ENCODE measurements around the gene PACC1.
"Not testable (repeated sequence)": the region's sequence is repeated elsewhere in the genome, so short reads cannot be mapped to it uniquely, and the experiment has no call there.

PACC1 gene

GRCh38 chr1:212395678-212396437, 18.8 kb downstream of the PACC1 start:
- DNase-seq (ENCODE audit: low spot score), result not testable (repeated sequence)

- DNase-seq (ENCODE audit: low spot score), result no peak
Measured at GRCh38 chr1:212388985-212389716, 25.5 kb downstream of the PACC1 start.

DNA sequence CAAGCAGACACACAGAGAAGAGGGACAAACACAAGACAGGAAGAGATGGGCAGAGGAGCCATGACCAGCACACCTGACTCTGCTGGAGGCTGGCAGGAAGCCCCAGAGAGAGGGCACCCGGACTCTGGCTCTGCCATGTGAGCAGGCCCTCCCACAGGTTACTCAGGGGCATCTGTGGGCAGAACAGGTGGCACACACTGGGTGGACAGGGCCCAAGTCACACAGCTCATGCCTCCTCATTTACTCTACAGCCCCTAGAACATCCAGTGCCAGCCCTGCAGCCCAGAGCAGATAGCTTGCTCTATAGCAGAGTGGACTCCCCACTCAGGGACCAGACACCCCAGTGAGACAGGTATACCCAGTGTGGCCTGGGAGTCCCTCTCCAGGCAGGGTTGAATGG, 28.7 kb downstream of the PACC1 start:
- no peak for DNase-seq (ENCODE audit: low spot score)

DNA sequence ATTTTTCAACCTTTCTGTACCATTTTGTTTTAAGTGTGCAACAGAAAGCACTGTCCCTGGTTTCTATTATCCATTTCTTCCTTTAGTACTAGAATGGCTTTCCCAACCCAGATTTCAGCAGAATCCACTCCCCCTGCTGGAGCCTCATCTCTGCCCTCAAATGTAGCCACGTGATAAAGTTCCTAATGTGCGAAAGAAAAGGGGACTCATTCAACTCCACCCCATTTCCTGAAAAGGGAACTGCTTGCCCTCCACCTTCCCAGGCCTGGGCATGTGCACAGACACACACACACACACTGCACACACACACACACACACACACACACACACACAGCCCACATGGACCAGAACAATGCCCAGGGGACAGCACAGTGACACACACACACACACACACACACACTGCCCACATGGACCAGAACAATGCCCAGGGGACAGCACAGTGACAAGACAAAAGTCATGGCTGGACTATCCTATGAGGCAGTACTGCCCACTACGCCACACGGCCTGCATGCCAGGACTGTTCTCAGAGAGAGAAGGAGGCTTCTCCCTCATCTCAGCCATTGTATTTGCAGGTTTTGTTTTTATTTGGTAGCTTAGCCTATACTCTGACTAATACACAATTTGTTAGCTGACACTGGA, 33.2 kb downstream of the PACC1 start:
- DNase-seq (ENCODE audit: low spot score), result no peak

DNA sequence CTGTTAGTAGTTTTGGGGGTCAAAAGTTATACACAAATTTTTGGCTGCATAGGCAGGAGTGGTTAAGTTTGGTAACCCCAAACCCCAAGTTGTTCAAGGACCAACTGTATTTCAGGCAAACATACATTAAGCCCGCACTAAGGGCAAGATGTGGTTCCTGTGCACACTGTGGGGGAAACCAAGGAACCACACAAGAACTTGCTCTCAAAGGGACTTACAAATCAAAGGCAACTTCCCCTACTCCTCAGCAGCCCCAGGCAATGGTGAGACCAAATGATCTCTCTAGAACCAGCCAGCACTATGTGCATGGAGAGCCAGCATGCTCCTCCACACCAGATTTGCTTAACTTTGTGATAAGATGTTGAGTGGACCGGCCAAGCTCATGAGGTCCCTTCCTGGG, 35.3 kb downstream of the PACC1 start:
- DNase-seq (ENCODE audit: low spot score), result no peak

DNA sequence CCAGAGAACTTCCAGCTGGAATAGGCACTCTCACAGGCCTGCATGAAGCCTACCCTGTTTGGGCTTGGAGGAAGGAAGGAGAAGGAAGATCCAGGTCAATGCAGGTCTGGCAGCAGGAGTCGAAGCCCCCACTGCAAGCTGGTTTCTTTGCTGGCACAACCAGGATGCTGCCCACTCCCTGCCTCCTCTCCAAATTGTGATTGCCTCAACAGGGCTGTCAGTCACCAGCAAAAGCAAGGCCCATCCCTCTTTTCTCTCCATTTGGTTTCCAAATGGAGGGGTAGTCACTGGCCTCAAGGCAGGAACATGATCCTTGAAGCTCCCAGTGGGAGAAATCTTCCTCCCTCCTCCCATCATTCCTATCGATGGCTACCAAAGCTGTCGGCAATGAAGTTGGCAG, 37.0 kb downstream of the PACC1 start:
- DNase-seq (ENCODE audit: low spot score), result no peak

DNA sequence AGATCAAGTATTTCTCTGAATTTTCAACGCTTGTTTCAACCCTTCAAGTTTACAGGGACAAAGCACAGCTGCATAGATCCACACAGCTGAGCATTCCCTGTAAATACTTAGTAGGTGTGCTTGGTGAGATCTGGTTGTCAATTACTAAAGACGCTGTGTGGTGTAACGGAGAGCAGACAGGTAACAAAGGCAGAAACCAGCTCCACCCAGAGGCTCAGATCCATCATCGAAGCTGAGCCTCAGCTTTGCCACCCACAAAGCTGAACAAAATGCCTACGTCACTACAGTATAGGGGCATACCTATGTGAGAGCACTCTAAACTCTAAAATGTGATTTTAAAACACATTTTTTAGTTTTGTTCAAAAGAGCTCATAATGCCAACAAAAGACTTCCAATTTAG, 38.7 kb downstream of the PACC1 start:
- DNase-seq (ENCODE audit: low spot score), result no peak

DNA sequence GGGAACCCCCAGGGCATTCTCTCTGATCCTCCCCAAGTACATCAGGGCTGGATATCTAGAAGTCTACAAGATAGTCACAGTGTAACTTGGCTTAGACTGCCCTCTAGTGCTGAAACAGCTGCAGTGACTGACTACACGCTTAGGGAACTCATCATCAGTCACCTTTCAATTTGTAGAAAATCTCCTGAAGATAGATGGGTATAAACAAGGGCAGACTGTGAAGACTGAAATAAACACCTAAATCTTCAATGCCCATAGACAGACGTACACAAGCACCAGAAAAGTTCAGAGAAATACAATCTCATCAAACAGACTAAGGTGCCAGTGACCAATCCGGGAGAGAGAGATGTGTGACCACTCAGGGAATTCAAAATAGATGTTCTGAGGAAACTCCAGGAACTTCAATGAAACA, 46.6 kb downstream of the PACC1 start:
- DNase-seq (ENCODE audit: low spot score), result peak; percentile 84

GRCh38 chr1:212367474-212368072, 47.1 kb downstream of the PACC1 start:
- DNase-seq (ENCODE audit: low spot score), result no peak

DNA sequence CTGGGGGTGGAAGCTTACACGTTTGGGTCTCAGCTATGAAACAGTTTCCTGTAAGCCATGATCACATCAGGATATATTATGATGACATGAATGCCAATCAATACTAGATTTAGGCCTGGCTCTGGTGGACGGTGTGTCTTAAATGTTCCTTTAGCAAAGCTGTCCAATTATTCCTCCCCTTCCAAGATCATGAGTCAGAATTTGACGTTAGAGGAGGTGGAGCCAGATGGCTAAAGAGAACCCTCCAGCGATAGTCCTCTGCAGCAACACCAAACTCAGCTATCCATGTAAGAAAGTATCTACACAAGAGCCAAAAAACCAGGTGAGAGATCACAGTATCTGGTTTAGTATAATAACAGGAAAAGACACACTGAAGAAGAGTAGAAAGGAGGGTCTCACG, 47.8 kb downstream of the PACC1 start:
- no peak for DNase-seq (ENCODE audit: low spot score)

GRCh38 chr1:212364985-212365384, 49.7 kb downstream of the PACC1 start:
- no peak for DNase-seq (ENCODE audit: low spot score)

GRCh38 chr1:212359794-212360479, 54.7 kb downstream of the PACC1 start:
- DNase-seq (ENCODE audit: low spot score), result no peak

DNA sequence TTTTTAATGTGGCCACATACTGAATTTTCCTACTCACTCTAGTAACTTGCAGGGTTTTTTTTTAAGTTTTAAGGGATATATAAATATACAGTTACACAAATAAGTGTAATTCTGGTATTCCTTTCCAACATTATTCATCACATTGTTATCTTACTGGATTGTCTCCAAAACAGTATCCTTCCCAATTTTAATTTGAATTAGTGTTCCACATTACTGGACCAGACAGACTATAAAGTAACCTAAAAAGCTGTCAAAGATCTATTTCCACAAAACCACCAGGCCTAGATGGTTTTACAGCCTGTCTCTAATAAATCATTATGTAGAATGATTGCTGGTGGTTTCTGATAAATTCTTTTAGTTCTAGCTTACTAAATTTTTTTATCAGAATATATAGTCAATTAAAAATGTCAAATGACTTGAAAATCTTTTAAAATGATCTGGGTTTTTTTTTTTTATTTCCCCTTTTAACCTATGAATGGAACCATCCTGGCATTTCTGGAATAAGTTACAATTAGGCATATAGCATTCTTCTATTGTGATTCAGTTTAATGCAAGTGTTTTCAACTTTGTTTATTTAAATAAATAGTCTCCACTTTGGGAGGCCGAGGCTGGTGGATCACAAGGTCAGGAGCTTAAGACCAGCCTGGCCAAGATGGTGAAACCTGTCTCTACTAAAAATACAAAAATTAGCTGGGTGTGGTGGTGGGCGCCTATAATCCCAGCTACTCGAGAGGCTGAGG, 59.3 kb downstream of the PACC1 start:
- no peak for DNase-seq (ENCODE audit: low spot score)

- no peak for DNase-seq (ENCODE audit: low spot score)
Measured at GRCh38 chr1:212354464-212354863, 60.2 kb downstream of the PACC1 start.

GRCh38 chr1:212353181-212353580, 61.5 kb downstream of the PACC1 start:
- peak; percentile 43 for DNase-seq (ENCODE audit: low spot score)

DNA sequence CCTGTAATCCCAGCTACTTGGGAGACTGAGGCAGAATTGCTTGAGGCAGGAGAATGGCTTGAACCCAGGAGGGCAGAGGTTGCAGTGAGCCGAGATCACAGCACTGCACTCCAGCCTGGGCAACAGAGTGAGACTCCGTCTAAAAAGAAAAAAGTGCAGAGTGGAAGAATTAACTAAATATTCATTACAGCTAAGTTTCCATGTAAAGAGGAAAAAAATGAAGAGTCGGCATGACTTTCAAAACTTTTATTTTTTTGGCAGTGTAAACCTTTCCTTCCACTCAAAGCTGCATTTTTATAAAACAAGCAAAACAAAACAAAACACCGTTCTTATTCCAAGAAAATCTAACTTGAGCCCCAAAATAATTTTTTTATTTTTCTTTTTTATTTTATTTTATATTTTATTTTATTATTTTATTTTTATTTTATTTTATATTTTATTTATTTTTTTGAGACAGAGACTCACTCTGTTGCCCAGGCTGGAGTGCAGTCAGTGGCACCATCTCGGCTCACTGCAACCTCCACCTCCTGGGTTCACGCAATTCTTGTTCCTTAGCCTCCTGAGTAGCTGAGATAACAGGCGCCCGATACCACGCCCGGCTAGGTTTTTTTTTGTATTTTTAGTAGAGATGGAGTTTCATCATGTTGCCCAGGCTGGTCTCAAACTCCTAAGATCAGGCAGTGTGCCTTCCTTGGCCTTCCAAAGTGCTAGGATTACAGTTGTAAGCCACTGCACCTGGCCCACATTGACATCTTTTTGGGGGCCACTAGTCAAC, 62.9 kb downstream of the PACC1 start:
- peak; percentile 79 for DNase-seq (ENCODE audit: low spot score)

- DNase-seq (ENCODE audit: low spot score), result no peak
Measured at GRCh38 chr1:212346601-212347000, 68.1 kb downstream of the PACC1 start.

DNA sequence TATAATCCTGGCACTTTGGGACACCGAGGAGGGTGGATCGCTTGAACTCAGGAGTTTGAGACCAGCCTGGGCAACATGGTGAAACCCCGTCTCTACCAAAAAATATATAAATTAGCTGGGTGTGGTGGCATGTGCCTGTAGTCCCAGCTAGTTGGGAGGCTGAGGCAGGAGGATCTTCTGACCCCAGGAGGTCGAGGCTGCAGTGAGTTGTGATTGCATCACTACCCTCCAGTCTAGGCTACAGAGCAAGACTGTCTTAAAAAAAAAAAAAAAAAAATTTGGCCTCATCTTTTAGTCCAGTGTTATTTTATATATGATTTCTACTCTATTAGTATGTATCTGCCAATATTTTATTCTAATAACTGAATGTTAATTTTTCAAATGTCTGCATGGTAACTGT, 69.8 kb downstream of the PACC1 start:
- no peak for DNase-seq (ENCODE audit: low spot score)

DNA sequence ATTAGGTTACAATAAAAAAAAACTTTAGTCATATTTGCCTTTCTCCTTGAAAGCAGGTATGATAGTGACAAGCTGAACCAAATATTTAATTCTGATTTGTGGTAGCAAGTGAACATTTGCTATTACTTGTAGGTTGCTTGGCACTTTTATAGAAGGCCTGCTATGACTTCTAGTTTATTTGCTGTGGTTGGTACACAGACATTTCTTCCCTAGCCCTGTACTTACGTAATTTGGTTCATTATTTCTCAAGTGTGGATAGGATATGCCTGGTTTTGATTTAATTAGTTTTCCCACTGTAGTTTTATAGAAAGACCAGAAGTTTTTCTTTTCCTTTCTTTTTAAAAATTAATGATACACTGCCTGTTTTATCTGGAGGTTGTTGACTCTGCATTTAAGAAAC, 73.6 kb downstream of the PACC1 start:
- DNase-seq (ENCODE audit: low spot score), result no peak

GRCh38 chr1:212329105-212329504, 85.6 kb downstream of the PACC1 start:
- DNase-seq (ENCODE audit: low spot score), result no peak

- no peak for DNase-seq (ENCODE audit: low spot score)
Measured at GRCh38 chr1:212328248-212328647, 86.4 kb downstream of the PACC1 start.

Measured in hematopoietic multipotent progenitor cell treated with erythropoietin and hydrocortisone succinate and interleukin-3 and kit ligand, for 15 days (in vitro differentiated cells).